Endothelial cell of umbilical vein (primary cell): ENCODE data around the gene TRMT1.

ENCODE experiments used
- MYC ChIP-seq: IDR thresholded peaks from one replicate; pipeline ENCODE4 v1.6.1; 2011; ENCODE audit warnings: mild to moderate bottlenecking, low read depth, low read length
- POLR2A ChIP-seq: IDR thresholded peaks from 2 replicates; pipeline ENCODE4 v1.6.1; 2012; ENCODE audit warnings: low read depth, mild to moderate bottlenecking, control low read depth, low read length
- POLR2AphosphoS5 ChIP-seq: IDR thresholded peaks from 2 replicates; pipeline ENCODE4 v1.6.1; 2012; ENCODE audit warnings: low read depth, mild to moderate bottlenecking, control low read depth, low read length, moderate library complexity; ENCODE audit not compliant: insufficient read depth
- TF ChIP-seq, protein P1 (sequence below), 2 donors: IDR thresholded peaks; 1 replicate in 1 of 2; 2 replicates in 1 of 2; pipeline ENCODE4 v1.5.1; 2011; ENCODE audit warnings: low read length in 2 of 2, mild to moderate bottlenecking in 2 of 2, moderate library complexity in 2 of 2, control low read depth in 1 of 2, inconsistent platforms in 1 of 2, low read depth in 1 of 2; ENCODE audit not compliant: insufficient read depth in 1 of 2; ENCODE audit errors: extremely low read depth in 1 of 2
- TF ChIP-seq, protein P2 (sequence below): IDR thresholded peaks from 2 replicates; pipeline ENCODE4 v1.6.1; 2011; ENCODE audit not compliant: insufficient read depth, insufficient read length

DNA sequence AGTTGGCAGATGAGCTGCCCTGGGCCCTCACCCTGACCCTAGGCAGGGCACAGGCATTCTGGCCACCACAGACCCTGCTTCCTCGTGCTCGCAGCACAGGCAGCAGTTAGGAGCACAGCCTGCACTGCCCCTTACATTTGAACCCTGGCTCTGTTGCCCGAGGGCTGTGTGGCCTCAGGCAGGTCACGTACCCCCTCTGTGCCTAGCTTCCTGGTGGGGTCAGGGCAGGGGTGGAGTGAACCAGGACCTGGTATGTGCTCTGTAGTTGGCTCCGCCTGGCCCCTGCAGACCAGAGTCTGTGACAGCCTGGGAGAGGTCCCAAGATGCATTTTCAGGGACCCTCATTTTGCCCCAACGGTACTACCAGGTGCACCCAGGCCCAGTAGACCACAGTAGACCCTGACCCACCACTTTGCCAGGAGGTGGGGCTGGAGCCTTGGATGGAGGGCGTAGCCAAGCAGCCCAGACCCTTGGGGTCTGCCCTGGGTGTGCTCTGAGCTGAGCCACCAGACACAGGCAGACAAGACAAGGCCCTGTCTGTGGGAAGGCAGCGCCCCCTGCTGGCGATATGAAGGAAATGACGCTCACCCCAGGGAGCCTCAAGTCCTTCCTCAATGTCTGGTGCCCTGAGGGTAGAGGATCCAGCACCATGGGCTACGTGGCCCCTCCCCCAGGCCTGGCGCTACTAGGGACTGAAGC lies 23.0 kb downstream of the TRMT1 start:
- TF ChIP-seq POLR2AphosphoS5 (peak; percentile 36), POLR2A (no peak), MYC (no peak)
- TF ChIP-seq, protein P1, sequence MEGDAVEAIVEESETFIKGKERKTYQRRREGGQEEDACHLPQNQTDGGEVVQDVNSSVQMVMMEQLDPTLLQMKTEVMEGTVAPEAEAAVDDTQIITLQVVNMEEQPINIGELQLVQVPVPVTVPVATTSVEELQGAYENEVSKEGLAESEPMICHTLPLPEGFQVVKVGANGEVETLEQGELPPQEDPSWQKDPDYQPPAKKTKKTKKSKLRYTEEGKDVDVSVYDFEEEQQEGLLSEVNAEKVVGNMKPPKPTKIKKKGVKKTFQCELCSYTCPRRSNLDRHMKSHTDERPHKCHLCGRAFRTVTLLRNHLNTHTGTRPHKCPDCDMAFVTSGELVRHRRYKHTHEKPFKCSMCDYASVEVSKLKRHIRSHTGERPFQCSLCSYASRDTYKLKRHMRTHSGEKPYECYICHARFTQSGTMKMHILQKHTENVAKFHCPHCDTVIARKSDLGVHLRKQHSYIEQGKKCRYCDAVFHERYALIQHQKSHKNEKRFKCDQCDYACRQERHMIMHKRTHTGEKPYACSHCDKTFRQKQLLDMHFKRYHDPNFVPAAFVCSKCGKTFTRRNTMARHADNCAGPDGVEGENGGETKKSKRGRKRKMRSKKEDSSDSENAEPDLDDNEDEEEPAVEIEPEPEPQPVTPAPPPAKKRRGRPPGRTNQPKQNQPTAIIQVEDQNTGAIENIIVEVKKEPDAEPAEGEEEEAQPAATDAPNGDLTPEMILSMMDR (IDR thresholded peaks at IDR 0.05; ENCODE audit: extremely low read depth in 1 of 2, insufficient read depth in 1 of 2, low read depth in 1 of 2, low read length in 2 of 2): peak; percentile 87 to 90
- TF ChIP-seq, protein P2, sequence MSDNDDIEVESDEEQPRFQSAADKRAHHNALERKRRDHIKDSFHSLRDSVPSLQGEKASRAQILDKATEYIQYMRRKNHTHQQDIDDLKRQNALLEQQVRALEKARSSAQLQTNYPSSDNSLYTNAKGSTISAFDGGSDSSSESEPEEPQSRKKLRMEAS: no peak
